Inflammatory macrophage (primary cell): Measurements from ENCODE around the gene IL32.
"Not testable (repeated sequence)": the region's sequence is repeated elsewhere in the genome, so short reads cannot be mapped to it uniquely, and the experiment has no call there.

Experiments
- DNase-seq, 2 donors: peaks; one replicate each; pipeline ENCODE4 v3.0.0-alpha.2; 2020 to 2022

The IL32 gene

GRCh38 chr16:3071655-3072054, 6.2 kb downstream of the IL32 start:
- no peak for DNase-seq

- DNase-seq = not testable (repeated sequence)
Observed at GRCh38 chr16:3072148-3072547, 6.7 kb downstream of the IL32 start.

DNA sequence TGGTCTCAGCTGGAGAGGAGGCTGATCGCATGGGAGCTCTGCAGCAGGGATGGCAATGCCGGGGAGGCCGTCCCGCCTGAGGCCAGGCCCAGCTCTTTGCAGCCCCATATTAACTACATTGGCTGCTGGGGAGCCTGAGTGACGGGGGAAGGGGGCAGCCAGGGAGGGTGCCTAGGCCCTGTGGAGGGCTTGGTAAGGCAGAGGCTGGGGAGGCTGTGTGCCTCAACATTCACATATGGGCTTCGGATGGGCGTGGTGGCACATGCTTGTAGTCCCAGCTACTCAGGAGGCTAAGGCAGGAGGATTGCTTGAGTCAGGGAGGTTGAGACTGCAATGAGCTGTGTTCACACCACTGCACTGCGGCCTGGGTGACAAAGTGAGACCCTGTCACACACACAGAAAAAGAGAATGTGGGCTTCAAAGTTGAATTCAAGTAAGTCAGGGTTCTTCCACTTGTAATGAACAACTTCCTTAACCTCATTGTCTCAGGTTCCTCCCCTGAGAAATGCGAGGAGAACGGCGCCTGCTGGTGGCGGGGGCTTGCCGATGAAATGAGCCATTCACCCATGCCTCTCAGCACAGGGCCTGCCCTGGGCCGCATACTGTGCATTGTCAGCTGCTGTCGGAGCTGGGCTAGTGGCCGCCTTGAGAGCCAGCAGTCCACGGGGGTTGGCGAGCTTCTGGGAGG, 7.3 kb downstream of the IL32 start:
- DNase-seq = not testable (repeated sequence)

DNA sequence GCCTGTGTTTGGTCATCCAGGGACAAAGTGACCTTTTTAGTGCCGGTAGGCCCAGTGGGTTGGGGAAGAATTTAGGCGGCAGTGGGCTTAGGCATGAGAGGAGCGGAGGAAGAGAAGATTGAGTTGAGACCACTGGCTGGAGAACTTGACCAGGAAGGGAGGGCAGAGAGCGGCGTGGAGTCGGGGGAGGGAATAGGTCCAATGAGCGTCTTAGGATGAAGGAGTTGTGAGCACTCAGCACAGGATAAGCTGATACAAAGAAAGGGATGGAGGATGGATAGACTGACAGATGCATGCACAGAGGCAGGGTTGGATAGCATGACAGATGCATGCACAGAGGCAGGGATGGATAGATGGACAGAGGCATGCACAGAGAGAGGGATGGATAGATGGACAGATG, 8.0 kb downstream of the IL32 start:
- no peak for DNase-seq

- DNase-seq = peak in 1 of 2 donors; percentile 8
Observed at GRCh38 chr16:3074860-3075522, 9.6 kb downstream of the IL32 start.

GRCh38 chr16:3075523-3075915, 10.1 kb downstream of the IL32 start:
- no peak for DNase-seq

GRCh38 chr16:3075946-3076345, 10.5 kb downstream of the IL32 start:
- DNase-seq = not testable (repeated sequence)

DNA sequence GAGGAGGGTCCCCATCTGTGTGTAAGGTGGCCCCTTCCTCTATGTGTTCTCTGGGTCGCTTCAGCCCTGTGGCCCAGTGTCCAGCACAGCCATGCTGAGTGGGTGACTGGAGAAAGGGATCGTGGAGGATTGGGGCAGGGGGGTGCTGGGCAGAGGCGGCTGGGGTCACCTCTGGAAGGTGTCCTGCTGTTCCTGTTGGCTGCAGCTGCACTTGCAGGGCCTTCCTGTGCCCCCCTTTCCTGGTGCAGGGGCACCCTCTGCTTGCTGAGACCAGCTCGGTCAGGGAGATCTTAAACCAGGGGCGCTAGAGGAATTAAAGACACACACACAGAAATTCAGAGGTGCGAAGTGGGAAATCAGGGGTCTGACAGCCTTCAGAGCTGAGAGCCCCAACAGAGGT, 11.1 kb downstream of the IL32 start:
- no peak for DNase-seq

GRCh38 chr16:3080024-3080423, 14.6 kb downstream of the IL32 start:
- DNase-seq = no peak

GRCh38 chr16:3081957-3082356, 16.5 kb downstream of the IL32 start:
- DNase-seq = not testable (repeated sequence)

GRCh38 chr16:3083408-3083807, 18.0 kb downstream of the IL32 start:
- DNase-seq = not testable (repeated sequence)

DNA sequence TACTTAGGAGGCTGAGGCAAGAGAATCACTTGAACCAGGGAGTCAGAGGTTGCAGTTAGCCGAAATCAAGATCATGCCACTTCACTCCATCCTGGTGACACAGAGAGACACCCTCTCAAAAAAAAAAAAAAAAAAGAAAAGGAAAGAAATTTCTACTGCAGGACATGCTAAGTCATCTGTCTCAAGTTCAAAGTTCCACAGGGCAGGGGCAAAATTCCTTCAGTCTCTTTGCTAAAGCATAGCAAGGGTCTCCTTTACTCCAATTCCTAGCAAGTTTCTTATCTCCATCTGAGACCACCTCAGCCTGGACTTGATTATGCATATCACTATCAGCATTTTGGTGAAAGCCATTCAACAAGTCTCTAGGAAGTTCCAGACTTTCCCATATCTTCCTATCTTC, 19.1 kb downstream of the IL32 start:
- DNase-seq = no peak

- DNase-seq = no peak
Observed at GRCh38 chr16:3084969-3085670, 19.7 kb downstream of the IL32 start.

DNA sequence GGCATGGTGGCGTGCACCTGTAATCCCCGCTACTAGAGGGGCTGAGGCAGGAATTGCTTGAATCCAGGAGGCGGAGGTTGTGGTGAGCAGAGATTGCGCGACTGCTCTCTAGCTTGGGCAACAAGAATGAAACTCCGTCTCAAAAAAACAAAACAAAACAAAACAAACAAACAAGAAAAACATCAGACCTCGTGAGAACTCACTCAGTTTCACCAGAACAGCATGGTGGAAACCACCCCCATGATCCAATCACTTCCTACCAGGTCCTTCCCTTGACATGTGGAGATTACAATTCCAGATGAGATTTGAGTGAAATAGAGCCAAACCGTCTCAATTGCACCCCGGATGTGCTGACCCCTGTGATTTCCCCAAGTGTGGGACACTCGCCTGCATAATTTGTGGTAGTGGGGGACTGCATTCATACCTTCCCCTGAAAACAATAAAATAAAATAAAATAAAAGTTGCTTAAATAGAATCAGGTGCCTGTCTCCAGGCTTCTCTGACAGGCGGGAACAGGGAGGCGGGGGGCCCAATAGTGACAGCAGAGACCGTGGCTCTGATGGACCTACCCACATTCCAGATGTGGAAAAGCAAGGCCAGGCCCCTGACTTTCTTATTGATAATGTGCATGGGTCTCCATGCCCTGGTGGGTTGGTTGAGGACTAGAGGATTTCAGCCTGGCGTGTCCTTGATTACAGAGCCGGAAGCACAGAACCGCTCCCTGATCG, 20.6 kb downstream of the IL32 start:
- peak in 1 of 2 donors; percentile 23 for DNase-seq

GRCh38 chr16:3086596-3087242, 21.3 kb downstream of the IL32 start:
- DNase-seq = peak; percentile 36 to 58

GRCh38 chr16:3087243-3088235, 22.1 kb downstream of the IL32 start:
- DNase-seq = peak; percentile 10 to 42

DNA sequence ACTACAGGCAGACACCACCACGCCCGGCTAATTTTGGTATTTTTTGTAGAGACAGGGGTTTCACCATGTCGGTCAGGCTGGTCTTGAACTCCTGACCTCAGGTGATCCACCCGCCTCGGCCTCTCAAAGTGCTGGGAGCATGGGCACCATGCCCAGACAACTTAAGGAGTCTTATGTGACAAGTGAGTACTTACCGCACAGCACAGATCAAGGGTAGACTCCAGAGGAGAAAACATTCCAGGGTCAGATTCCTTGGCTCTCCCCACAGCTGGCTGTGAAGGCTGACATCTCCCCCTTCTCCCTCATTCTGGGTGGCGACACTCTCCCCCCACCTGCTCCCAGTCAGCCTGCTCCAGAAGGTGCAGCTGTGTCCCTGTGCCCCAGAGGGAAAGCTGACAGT, 23.0 kb downstream of the IL32 start:
- DNase-seq = no peak

- DNase-seq = no peak
Observed at GRCh38 chr16:3088925-3089716, 23.7 kb downstream of the IL32 start.

DNA sequence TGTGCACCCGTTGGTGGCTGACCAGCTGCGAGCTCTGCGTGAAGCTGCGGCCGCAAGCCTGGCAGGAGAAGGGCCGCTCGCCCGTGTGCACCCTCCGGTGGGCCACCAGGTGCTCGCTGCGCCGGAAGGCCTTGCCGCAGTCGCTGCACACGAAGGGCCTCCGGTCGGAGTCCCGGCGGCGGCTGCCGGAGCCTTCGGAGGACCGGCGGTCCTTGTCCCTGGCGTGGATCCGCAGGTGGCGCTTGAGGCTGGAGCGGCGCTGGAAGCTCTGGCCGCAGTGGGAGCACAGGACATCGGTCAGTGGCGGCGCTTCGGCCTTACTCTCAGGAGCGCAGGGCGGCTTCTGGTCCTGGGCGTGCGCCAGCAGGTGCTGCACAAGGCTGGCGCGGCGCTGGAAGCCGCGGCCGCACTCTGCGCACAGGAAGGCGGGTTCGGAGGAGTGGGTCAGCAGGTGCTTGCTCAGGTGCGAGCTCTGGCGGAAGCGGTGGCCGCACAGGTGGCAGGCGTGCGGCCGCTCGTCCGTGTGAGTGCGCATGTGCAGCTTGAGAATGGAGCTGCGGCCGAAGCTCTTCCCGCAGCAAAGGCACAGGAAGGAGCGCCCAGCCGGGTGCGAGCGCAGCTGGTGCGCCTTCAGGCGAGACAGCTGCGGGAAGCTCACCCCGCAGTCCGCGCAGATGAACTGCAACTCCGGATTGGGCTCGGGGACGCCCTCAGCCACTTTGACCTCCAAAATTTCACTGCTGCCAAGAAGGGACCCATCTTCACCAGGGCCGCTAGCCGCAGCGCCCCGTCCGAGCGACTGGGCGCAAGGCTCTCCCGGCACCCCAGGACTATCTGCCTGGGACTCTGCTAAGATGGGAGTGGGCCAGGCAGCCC, 24.5 kb downstream of the IL32 start:
- DNase-seq = no peak
